ENCODE results near the gene GCN1. TPM values are rescaled to one million over a fixed set of nuclear protein-coding genes. Genes with fewer than 3 reads are reported as not detected.
"Not testable (repeated sequence)": the region's sequence is repeated elsewhere in the genome, so short reads cannot be mapped to it uniquely, and the experiment has no call there.

The GCN1 gene, protein sequence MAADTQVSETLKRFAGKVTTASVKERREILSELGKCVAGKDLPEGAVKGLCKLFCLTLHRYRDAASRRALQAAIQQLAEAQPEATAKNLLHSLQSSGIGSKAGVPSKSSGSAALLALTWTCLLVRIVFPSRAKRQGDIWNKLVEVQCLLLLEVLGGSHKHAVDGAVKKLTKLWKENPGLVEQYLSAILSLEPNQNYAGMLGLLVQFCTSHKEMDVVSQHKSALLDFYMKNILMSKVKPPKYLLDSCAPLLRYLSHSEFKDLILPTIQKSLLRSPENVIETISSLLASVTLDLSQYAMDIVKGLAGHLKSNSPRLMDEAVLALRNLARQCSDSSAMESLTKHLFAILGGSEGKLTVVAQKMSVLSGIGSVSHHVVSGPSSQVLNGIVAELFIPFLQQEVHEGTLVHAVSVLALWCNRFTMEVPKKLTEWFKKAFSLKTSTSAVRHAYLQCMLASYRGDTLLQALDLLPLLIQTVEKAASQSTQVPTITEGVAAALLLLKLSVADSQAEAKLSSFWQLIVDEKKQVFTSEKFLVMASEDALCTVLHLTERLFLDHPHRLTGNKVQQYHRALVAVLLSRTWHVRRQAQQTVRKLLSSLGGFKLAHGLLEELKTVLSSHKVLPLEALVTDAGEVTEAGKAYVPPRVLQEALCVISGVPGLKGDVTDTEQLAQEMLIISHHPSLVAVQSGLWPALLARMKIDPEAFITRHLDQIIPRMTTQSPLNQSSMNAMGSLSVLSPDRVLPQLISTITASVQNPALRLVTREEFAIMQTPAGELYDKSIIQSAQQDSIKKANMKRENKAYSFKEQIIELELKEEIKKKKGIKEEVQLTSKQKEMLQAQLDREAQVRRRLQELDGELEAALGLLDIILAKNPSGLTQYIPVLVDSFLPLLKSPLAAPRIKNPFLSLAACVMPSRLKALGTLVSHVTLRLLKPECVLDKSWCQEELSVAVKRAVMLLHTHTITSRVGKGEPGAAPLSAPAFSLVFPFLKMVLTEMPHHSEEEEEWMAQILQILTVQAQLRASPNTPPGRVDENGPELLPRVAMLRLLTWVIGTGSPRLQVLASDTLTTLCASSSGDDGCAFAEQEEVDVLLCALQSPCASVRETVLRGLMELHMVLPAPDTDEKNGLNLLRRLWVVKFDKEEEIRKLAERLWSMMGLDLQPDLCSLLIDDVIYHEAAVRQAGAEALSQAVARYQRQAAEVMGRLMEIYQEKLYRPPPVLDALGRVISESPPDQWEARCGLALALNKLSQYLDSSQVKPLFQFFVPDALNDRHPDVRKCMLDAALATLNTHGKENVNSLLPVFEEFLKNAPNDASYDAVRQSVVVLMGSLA (N-terminal part only)
- polyA plus RNA-seq (ENCODE audit: insufficient read length in 4 of 4): 10 to 100 TPM; 45.9 to 68.8 (median 54.6) TPM

DNA sequence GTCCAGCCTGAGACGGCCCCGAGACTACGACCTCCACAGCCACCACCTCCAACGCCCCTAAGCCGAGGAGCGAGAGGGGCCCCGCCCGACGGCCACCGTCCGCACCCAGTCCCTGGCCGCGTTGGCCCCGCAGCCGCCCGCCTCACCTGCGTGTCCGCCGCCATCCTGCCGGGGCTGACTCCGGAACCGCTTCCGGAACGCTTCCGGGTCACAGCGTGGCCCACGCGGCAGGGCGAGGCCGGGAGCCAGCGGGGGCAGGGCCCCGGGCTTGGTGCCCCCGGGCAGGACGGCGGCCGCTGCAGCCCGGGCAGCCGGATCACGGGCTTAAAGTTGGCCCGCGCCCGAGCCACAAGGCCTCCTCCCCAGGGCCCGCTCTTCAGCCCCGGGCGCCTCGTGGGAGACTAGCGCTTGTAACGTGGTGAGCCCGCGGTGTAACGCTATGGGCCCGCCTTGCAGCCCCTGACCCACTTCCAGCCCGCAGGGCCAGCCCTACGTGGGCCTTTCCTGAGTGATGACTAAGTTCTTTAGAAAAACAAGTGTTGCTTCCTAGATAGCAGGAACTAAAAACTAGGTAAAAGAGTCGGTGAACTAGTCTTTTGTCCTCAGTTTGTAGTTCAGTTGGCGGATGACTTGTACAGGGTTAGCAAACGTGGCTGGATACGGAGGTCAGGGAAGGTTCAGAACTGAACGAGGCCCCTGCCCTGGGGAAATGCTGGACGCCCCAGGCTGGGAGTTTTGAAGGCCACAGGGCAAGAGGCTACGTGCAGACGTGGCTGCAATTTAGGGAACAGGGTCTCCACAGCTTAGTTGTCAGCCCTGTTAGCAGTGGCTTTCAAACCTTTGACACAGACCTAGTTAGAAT, at the start of gene GCN1:
GCN1 (minus strand) TSS at position 182 of the 862 bp plus-strand sequence; CDS start at position 164, 18 bp downstream.
- peak in 3 of 4 donors; percentile 43 to 73 (median 55) for DNase-seq (ENCODE audit: low read depth in 4 of 4, low spot score in 2 of 4)

DNA sequence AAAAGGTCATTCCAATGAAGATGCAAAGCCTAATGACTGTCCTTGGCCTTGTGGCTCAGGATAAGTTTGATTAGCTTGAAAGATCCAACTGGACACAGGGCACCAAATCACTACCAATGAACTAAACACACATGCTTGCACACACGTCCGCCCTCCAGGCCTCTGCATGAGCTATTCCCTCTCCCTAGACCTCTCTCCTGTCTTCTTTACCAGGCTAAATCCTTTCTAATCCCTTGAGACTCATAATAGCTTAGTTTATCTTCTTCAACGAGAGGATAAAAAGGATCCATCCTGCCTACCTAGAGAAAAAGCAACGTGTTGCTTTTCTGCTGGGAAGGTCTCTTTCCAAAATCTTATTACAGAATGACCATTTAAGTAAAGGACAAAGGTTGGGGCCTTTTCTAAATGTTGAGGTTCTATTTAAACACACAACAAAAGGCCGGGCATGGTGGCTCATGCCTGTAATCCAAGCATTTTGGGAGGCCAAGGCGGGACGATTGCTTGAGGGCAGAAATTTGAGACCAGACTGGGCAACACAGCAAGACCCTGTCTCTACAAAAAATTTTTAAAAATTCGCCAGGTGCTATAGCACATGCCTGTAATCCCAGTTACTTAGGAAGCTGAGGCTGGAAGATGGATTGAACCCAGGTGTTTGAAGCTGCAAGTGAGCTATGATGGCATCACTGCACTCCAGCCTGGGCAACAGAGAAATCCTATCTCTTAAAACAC, 48.6 kb upstream of the GCN1 start:
- DNase-seq (ENCODE audit: low read depth in 4 of 4, low spot score in 2 of 4): no peak

DNA sequence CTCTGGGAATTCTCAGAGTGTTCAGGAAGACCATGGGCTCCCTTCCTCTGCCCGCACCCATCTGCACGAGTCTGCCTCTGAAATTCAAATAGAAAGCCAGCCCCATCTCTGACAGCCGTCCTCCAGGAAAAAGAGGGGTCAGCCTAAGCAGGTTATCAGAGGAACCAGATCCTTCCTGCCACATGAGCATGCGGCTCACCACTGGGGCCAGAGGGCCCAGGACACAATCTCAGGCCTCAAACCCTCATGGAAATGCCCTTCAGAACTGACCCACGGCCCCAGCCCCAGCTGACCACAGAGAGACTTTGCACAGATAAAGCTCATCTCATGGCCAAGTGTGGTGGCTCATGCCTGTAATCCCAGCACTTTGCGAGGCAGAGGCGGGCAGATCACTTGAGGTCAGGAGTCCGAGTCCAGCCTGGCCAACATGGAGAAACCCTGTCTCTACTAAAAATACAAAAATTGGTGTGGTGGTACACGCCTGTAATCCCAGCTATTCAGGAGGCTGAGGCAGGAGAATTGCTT, 47.8 kb upstream of the GCN1 start:
- DNase-seq (ENCODE audit: low read depth in 4 of 4, low spot score in 2 of 4): no peak

DNA sequence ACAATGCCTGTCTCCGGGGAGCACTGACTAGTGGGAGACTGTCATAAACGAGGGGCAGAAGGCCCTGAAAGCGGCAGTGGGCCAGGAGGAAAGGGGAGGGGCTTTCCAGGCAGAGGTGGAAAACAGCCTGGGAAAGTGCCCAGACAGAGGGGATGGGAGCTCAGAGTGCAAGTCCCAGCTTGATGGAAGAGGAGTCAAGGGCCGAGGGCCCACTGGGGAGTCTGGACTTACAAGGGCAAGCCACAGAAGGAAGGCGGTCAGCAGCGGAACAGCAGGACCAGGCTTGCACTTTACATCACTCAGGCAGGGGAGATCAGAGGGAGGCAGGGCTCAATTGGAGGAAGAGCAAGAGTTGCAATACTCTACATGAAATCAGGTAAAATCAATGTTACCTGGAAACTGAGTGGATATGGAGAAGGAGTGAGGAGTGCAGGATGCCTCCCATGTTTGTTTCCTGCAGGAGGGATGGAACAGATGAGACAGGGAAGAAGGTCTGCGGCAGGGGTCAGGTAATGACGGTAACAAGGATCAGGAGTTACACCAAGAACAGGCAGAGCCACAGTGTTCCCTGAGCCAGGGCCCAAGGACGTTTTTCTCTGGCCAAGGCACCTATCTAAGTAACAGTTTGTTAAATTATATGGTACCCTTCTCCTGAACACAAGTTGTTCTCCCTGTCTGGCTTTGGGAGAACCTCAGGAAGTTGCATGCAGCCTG, 47.2 kb upstream of the GCN1 start:
- no peak for DNase-seq (ENCODE audit: low read depth in 4 of 4, low spot score in 2 of 4)

DNA sequence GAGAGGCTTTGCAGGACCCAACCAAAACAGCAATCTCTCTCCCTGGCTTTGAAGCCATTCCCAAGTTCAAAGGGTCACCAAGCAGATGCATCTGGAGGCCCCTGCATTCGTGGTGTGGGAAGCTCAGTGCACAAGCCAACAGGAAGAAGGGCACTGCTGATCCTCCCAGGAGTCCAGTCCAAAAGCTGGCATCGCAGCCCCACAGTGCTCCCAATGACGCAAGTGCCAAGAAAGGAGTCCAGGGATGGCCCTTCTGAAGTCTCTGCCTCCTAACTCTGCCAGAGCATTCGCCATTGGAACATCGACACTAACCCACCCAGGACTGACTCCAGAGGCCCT, 45.9 kb upstream of the GCN1 start:
- no peak for DNase-seq (ENCODE audit: low read depth in 4 of 4, low spot score in 2 of 4)

DNA sequence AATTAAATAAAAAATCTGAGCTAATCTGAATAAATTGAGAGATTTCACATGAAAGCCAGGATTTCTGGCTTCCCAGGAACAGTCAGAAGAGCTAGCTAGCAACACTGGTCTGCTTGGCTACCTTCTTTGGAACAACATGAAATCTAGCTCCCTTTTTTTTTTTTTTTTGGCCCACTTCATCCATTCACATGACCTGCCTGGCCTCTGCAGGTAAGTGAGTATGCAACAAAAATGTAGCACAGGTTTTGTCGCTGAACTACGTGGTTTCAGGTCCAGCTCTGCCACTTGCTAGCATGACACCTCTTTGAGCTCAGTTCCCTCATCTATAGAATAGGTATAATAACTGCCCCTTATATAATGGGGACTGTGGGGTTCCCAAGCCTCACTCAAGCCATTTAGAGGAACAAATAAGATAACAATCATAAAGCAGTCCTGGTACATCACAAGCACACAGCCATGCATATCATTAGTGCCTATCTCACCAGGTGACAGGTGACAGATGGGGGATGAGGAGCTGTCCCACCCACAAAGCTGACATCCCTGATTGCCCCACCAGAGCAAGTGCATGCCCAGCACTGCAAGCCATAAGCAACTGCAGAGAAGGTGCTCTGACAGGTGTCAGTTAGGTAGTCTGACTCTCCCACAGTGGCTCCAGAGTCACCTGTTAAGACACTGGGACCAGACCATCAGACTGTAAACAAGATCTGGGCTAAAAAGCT, 45.4 kb upstream of the GCN1 start:
- no peak for DNase-seq (ENCODE audit: low read depth in 4 of 4, low spot score in 2 of 4)

DNA sequence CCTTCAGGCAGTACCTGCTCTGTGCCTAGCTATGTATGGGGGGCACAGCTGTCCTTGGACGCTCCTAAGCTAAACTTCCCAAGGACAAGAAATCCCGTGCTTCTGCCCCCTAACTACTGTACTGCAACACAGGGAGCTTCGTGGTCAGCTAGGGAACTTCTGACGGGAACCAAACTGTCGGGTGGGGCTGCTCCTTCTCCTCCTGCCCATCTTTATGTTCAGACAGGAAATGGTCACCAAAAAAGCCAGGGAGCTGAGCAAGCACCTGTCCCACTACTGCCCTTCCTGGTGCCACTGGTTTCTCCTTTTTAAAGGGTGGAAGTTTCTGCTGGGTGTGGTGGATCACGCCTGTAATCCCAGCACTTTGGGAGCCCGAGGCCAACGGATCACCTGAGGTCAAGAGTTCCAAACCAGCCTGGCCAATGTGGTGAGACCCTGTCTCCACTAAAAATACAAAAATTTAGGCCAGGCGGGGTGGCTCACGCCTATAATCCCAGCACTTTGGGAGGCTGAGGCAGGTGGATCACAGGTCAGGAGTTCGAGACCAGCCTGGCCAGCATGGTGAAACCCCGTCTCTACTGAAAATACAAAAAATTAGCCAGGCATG, 44.4 kb upstream of the GCN1 start:
- no peak for DNase-seq (ENCODE audit: low read depth in 4 of 4, low spot score in 2 of 4)

DNA sequence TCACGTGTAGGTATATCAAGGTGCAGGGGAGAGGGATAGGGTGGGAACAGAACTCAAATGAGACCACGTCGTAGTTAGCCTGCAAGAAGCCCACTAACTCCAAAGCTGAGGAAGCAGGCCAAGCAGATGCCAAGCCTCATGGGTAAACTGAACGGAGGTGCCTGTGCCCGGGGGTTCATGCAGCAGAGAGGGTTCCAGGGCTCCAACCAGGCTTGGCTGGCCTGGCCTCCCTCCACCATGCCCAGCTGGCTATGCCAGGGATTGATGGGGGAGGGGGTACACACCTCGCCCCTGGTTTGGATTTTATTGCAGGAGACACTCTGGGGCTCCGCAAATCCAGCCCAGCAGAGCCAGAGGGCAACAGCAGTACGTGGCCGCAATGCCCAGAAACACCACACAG, 43.7 kb upstream of the GCN1 start:
- no peak for DNase-seq (ENCODE audit: low read depth in 4 of 4, low spot score in 2 of 4)

DNA sequence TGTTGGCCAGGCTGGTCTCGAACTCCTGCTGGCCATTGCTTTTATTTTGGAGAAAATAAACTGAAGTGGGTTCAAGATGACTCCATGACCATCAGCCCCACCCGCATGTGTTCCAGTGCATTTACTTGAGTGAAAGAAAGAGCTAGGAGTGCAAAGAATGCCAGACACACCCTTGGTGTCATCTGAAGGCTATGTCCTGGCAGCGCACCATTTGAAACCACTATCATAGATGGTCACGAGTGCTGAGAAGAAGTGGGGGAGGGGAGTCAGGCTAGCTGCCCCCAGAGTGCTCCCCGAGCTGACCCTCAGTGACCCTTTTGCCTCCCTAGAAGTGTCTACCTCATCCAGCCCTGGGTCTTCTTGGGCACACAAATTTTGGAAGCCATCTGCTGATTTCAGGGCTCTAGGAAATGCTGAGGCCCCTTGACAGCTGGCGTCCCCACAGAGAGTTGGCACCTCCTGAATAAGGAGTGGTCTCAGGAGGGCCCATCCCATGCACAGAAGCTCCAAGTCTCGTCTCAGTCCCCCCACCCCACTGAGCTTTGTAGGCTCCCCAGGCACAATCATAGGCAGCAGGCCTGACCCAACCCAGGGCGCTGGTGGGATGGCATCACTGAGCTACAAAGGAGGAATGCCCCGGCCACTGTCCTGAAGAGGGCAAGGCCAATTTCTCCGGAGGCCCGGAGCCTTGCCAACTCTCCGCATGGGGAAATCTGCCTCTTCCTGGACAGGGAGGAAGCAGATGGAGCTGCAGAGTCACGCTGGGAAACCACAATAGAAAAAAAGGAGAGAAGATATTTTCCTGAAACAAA, 43.1 kb upstream of the GCN1 start:
- no peak for DNase-seq (ENCODE audit: low read depth in 4 of 4, low spot score in 2 of 4)

DNA sequence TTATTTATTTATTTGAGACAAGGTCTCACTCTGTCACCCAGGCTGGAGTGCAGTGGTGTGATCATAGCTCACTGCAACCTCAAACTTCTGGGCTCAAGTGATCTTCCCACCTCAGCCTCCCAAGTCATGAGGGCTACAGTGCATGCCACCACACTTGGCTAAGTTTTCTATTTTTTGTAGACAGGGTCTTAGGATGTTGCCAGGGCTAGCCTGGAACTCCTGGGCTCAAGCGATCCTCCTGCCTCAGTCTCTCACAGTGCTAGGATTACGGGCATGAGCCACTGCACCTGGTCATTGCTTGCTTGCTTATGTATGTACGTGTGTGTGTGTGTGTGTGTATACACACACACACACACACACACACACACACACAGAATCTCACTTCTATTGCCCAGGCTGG, 42.3 kb upstream of the GCN1 start:
- DNase-seq (ENCODE audit: low read depth in 4 of 4, low spot score in 2 of 4): not testable (repeated sequence)

DNA sequence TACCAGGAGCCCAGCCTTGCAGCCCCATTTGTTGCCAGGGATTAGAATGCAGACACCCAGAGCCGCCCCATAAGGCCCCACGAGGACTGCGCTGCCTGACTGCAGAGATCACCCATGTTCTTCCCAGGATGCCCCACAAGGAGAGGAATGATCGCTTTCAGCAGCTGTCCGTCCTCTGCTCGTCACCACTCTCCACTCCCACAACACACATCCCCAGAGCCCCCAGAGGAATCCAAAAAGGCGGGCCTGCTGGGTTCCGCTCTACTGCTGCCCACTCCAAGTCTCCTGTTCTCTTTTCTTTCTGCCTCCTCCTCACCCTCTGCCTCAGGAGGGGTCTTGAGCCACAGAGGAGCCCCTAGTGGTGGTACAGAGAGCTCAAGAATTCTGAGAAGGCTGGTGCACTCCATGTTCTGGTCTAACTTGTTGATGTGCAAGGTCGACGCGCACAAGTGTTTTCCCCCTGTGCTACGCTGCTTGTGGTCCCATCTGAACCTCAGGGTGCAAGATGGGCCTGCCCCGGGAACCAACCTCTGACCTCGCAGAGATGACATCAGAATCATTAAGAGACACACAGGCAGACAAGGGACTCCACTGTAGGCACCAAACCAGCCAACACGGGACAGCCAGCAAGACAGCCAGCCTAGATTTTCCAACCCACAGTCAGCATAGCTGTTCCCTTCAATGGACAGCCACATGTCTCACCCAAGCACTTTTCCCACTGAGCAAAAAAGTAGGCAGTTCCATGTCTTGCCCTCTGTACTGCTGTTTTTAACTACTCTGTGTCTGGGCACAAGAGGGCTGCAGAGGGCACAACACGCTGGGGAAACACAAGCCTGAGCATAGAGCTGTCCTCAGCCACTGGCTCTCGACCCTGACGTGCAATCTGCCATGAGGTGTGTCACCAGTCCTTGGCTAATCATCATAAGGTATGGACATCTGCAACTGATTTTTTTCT, 41.1 kb upstream of the GCN1 start:
- DNase-seq (ENCODE audit: low read depth in 4 of 4, low spot score in 2 of 4): no peak

DNA sequence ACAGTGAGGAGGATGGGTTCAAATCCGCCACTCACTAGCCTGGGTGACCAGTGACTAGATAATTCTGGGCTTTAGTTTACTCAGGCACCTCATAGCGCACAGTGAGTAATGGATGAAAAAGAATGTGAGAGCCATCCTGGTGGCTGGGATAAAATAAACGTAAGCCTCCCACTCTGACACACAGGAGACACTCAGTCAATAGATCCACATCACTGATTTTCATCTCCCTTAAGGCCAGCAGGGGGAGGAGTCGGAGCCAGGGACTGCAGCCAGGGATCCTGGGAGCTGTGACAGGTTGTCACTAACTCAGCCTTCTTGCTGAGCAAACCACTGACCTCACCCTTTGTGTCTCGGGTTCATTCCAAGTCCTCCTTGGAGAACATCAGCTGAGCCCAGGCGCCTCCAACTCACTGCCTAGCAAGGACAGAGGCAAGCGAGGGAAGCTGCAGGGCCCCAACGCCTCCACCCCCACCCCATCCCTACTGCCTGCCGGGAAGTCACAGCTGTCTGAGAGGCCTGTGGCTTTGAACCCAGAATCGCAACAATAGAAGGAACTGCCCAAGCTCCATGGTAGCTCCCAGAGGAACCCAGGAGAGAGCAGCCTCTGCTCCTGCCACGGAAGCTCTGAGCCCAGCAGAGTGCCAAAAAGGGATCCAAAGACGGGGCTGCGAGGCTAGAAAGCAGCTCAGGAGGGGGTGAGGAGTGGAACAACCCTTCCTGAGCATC, 40.3 kb upstream of the GCN1 start:
- DNase-seq (ENCODE audit: low read depth in 4 of 4, low spot score in 2 of 4): peak in 3 of 4 donors; percentile 65 to 79 (median 67)

DNA sequence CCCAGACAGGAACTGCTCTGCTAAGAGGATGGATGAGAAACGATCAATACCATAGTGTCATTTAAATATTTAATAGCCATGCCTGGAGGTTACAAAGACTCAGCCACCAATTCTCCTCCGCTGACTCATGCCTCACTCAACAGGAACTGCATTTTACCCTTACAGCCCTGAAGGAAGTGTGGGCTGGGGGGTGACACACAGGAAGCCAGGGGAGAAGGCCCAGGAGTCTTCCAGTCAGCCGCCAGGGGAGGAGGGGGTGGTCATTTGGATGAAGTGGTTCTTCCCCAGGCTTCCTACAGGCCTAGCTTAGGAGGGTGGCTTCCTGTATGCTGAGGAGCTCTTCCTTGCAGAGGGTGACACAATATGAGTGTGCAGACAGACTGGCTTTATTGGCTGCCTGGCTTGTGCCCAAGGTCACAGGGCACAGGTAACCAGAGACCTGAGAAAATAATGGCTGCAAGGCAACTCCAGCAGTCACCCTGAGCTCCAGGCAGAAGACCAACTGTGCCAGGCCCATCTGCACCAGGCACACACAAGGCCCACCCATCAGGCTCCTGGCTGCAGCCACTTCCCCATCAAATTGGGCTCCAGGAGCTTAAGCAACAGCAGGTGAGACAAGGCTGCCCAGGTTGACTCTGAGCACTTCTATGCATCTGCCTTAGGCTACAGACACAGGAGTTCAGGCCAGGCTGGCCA, 36.9 kb upstream of the GCN1 start:
- no peak for DNase-seq (ENCODE audit: low read depth in 4 of 4, low spot score in 2 of 4)

DNA sequence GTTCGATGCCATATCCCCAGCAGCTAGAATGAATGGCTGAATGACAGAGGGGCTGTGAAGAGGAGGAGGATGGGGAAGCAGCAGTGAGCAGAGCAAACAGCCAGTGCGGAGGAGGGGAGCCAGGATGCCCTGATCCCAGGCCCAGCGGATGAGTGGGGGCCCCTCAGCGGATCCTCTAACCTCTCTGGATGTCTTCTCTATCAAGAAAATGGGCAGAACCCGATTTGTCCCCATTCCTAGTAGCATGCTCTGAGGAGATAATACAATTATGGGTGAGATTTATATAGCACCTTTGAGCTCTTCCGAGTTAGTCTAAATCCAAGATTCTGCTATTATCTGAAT, 36.4 kb upstream of the GCN1 start:
- DNase-seq (ENCODE audit: low read depth in 4 of 4, low spot score in 2 of 4): no peak
